AG04449 (cell line): Measurements from ENCODE around the gene MMAB.

ENCODE experiments used
- CTCF ChIA-PET: fragments of 350-600 bp; formaldehyde crosslinking; extraction: SDS; loops from one replicate; lab custom pipeline; 2021; ENCODE audit warnings: antibody characterized with exemption; lab: Yijun Ruan, JAX
- POLR2A ChIA-PET: fragments of 400-600, 350-600 bp; formaldehyde crosslinking; extraction: SDS; loops from one replicate; lab custom pipeline; 2020; ENCODE audit warnings: antibody characterized with exemption, inconsistent platforms; lab: Yijun Ruan, JAX
- DNase-seq: peaks from one replicate; pipeline ENCODE4 v3.0.0-alpha.2; 2010; ENCODE audit warnings: low read depth, low spot score
- H3K4me3 ChIP-seq: 2 replicates; pipeline ENCODE4 v1.5.1; 2011; ENCODE audit warnings: low read depth, mild to moderate bottlenecking, control low read depth, low read length
- CTCF ChIP-seq: IDR thresholded peaks from one replicate; pipeline ENCODE4 v1.5.1; 2011; ENCODE audit warnings: mild to moderate bottlenecking, moderate library complexity, low read length, control low read depth, inconsistent platforms; ENCODE audit not compliant: insufficient read depth; ENCODE audit errors: missing control alignments

The MMAB gene

GRCh38 chr12:109610523-109610922 is 37.2 kb upstream of the MMAB start:
- no peak for DNase-seq
- no peak overlapping the region for H3K4me3 ChIP-seq
- POLR2A ChIA-PET: no interaction called here
- no peak for TF ChIP-seq CTCF
- CTCF ChIA-PET: interaction anchor here (0.7 to 1.8 kb wide), 2 partner anchors 12 to 166 kb away, joined by 3 to 18 read pairs; no protein-coding TSS in a partner anchor

GRCh38 chr12:109609342-109609741 is 36.0 kb upstream of the MMAB start:
- POLR2A ChIA-PET: no interaction called here
- CTCF ChIA-PET: interaction anchor here (0.9 to 1.5 kb wide), 3 partner anchors 12 to 167 kb away, joined by 3 to 7 read pairs (median 3); no protein-coding TSS in a partner anchor
- DNase-seq: no peak

DNA sequence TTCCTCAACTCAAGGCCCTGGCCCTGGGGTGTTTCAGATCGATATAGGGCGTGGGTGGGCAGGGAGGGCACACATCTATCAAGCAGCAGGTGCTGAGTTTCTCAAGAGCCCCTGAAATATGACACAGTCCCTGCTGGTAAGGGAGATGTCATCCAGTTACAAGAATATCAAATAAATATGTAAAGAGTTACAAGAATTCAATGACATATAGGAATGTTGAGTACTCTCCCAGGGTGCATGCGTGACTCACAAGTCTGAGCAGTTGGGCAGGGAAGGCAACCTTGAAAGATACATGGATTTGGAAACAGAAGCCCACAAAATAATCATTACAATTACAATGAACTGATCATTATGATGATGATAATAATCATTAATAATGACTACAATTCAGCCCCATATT is 35.5 kb upstream of the MMAB start:
- H3K4me3 ChIP-seq: no peak overlapping the region
- POLR2A ChIA-PET: no interaction called here
- TF ChIP-seq CTCF: no peak
- CTCF ChIA-PET: interaction anchor here (0.9 to 1.5 kb wide), 4 partner anchors 10 to 168 kb away, joined by 3 to 7 read pairs (median 3); no protein-coding TSS in a partner anchor
- no peak for DNase-seq

More at GRCh38 chr12:109609342-109609741, 36.0 kb upstream of the MMAB start:
- no peak for TF ChIP-seq CTCF
- no peak overlapping the region for H3K4me3 ChIP-seq

DNA sequence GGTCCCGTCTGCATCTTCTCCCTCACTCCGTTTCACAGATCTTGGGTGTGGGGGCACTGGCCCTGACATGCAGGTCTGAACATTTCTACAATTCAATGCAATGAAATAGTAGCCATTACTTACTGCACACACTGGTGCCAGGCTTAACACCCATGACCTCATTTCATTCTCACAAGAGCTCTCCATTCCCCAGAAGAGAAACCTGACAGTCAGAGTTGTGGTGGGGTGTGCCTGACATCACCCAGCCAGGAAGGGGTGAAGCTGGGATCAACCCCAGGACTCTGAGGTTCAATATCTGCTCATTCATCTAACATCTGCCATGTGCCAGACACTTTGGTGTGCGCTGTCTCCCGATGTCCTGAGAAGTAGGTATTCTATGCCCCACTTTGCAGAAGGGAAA is 35.0 kb upstream of the MMAB start:
- POLR2A ChIA-PET: no interaction called here
- TF ChIP-seq CTCF: no peak
- CTCF ChIA-PET: interaction anchor here (1.2 to 1.5 kb wide), 3 partner anchors 9 to 13 kb away, joined by 3 to 7 read pairs (median 3); no protein-coding TSS in a partner anchor
- H3K4me3 ChIP-seq: no peak overlapping the region
- no peak for DNase-seq

GRCh38 chr12:109607618-109608017 is 34.3 kb upstream of the MMAB start:
- CTCF ChIA-PET: interaction anchor here (1.0 to 5.9 kb wide), 3 partner anchors 9 to 12 kb away, joined by 3 to 36 read pairs (median 3); no protein-coding TSS in a partner anchor
- POLR2A ChIA-PET: no interaction called here
- TF ChIP-seq CTCF: no peak
- H3K4me3 ChIP-seq: no peak overlapping the region
- no peak for DNase-seq

DNA sequence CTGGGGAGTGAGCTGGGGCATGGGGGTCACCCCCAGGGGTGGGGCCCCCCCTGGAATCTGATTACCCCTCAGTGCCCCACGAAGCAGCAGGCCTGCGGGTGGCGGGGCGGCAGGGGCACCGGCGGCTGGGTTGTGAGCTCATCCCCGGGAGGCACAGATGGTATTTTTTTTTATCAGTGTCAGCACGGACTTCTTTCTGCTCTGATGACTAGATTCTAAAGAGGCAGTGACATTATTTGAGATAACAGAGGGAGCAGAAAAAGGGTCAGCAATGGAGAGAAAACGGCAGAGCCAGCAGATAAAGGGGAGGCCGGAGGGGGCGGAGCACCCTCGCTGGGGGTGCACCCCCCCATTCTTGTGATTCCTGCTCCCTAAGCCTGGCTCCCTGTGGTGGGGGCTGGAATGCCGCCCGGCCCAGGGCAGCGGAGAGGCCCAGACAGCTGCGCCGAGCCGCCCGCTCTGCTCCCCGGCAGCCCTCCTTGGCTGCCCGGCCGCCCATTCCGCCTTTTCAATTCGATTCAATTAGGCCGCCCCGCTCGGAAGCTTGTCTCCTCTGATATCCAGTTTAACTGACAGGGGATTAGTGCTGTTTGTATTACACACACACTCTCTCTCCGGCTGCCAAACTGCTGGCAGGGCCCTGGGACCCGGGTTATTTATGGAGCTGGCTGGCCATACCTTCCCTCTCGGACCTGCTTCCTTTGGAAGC is 33.2 kb upstream of the MMAB start:
- no peak for TF ChIP-seq CTCF
- H3K4me3 ChIP-seq: no peak overlapping the region
- no peak for DNase-seq
- ChIA-PET CTCF (interaction anchor here (1.0 to 5.9 kb wide), 3 partner anchors 8 to 199 kb away, joined by 3 to 36 read pairs (median 3); no protein-coding TSS in a partner anchor), POLR2A (no interaction called here)
